GM12878 (cell line): Measurements from ENCODE around the gene AGBL2. TPM values are rescaled to one million over a fixed set of nuclear protein-coding genes. Genes with fewer than 3 reads are reported as not detected.

ENCODE experiments used
- ATAC-seq: fragments of 200-7000 bp; cut with Tn5 transposase; 3 replicates; pipeline ENCODE4 v1.9.1; 2020; ENCODE audit warnings: mild to moderate bottlenecking, moderate library complexity
- BruUV-seq: library from RNA; stranded (reverse); fragments of 400-500 nt; replicated peaks from 2 replicates; lab custom pipeline; 2021; lab: Mats Ljungman, UMichigan
- CTCF ChIA-PET: fragments of 300-600 bp; sonication (Branson Sonifier 250); formaldehyde crosslinking; extraction: SDS; loops from one replicate; lab custom pipeline; 2021; ENCODE audit warnings: inconsistent platforms; lab: Yijun Ruan, JAX
- POLR2A ChIA-PET: fragments of 350-600 bp; formaldehyde crosslinking; extraction: SDS; loops from one replicate; lab custom pipeline; 2021; ENCODE audit warnings: inconsistent platforms; lab: Charles Lee
- RAD21 ChIA-PET: fragments of 300-600 bp; sonication (Branson Sonifier 250); formaldehyde crosslinking; loops from one replicate; lab custom pipeline; 2023; ENCODE audit warnings: antibody characterized with exemption; ENCODE audit not compliant: unreplicated experiment; lab: Charles Lee
- SMC1A ChIA-PET: fragments of 300-600 bp; sonication (Branson Sonifier 250); formaldehyde crosslinking; loops from one replicate; lab custom pipeline; 2023; ENCODE audit not compliant: unreplicated experiment, uncharacterized antibody; lab: Charles Lee
- DNase-seq: peaks from one replicate; pipeline ENCODE4 v3.0.0-alpha.2; 2011; ENCODE audit warnings: low read depth, low spot score
- FAIRE-seq: peaks from 3 replicates; lab custom pipeline; 2011; peaks lifted over from hg19 to GRCh38; lab: Jason Lieb, UNC
- H2AFZ ChIP-seq: 2 replicates; pipeline ENCODE4 v1.6.0; 2011; ENCODE audit warnings: low read depth, low read length, control low read depth; ENCODE audit not compliant: control insufficient read depth
- H3K27ac ChIP-seq: 2 replicates; pipeline ENCODE4 v1.5.1; 2011; ENCODE audit warnings: control low read depth; ENCODE audit not compliant: control insufficient read depth, insufficient read depth
- H3K27me3 ChIP-seq, 2 experiments: replicated peaks in 1 of 2; 2 replicates each; pipeline versions ENCODE4 v1.6.0 to v1.6.1; 2011; ENCODE audit warnings: low read length in 1 of 2; ENCODE audit not compliant: control insufficient read depth in 2 of 2, insufficient read depth in 2 of 2
- H3K36me3 ChIP-seq, 2 experiments: 2 replicates each; pipeline ENCODE4 v1.5.1; 2011; ENCODE audit warnings: low read length in 1 of 2; ENCODE audit not compliant: control insufficient read depth in 2 of 2, insufficient read depth in 2 of 2
- H3K4me1 ChIP-seq: 2 replicates; pipeline ENCODE4 v1.6.1; 2011; ENCODE audit warnings: mild to moderate bottlenecking, low read length, moderate library complexity, mixed read lengths; ENCODE audit not compliant: control insufficient read depth, insufficient read depth
- H3K4me2 ChIP-seq: 2 replicates; pipeline ENCODE4 v1.6.0; 2011; ENCODE audit warnings: control low read depth; ENCODE audit not compliant: control insufficient read depth, insufficient read depth
- H3K4me3 ChIP-seq: fragments of 200-600 bp; sonication (generic); 2 replicates; pipeline ENCODE4 v1.5.1; 2016
- H3K79me2 ChIP-seq: 2 replicates; pipeline ENCODE4 v1.6.0; 2011; ENCODE audit warnings: low read length; ENCODE audit not compliant: control insufficient read depth, insufficient read depth
- H3K9ac ChIP-seq: 2 replicates; pipeline ENCODE4 v1.8.0; 2011; ENCODE audit warnings: low read length, control low read depth, mixed read lengths; ENCODE audit not compliant: control insufficient read depth, insufficient read depth
- H3K9me3 ChIP-seq: replicated peaks from 3 replicates; pipeline ENCODE4 v1.5.1; 2011; ENCODE audit warnings: mild to moderate bottlenecking, low read length; ENCODE audit not compliant: control insufficient read depth, insufficient read depth
- H4K20me1 ChIP-seq: 2 replicates; pipeline ENCODE4 v1.6.0; 2011; ENCODE audit not compliant: control insufficient read depth, insufficient read depth
- HDGF ChIP-seq: fragments of 450-650 bp; IDR thresholded peaks from 2 replicates; pipeline ENCODE4 v1.6.1; 2016; ENCODE audit warnings: antibody characterized with exemption
- JUND ChIP-seq: IDR thresholded peaks from 2 replicates; pipeline ENCODE4 v1.6.1; 2012; ENCODE audit warnings: low read depth, mild to moderate bottlenecking, low read length, improper control_type of control experiment, moderate library complexity
- KAT2A ChIP-seq: conservative IDR thresholded peaks from 2 replicates; pipeline ENCODE4 v1.6.1; 2011; ENCODE audit warnings: low read depth, low read length; ENCODE audit not compliant: control insufficient read depth
- POLR2A ChIP-seq: IDR thresholded peaks from 2 replicates; pipeline ENCODE4 v1.6.1; 2011; ENCODE audit warnings: low read depth, mild to moderate bottlenecking, low read length
- RCOR1 ChIP-seq: conservative IDR thresholded peaks from 2 replicates; pipeline ENCODE4 v1.6.1; 2012; ENCODE audit warnings: low read depth, low read length, improper control_type of control experiment
- SIX5 ChIP-seq: IDR thresholded peaks from 2 replicates; pipeline ENCODE4 v1.6.1; 2011; ENCODE audit warnings: mild to moderate bottlenecking, low read depth, low read length, moderate library complexity; ENCODE audit not compliant: severe bottlenecking
- SP1 ChIP-seq: IDR thresholded peaks from one replicate; pipeline ENCODE4 v1.6.1; 2011; ENCODE audit warnings: low read depth, low read length
- SRF ChIP-seq, 2 experiments: IDR thresholded peaks; 2 replicates each; pipeline ENCODE4 v1.6.1; 2011; ENCODE audit warnings: low read depth in 2 of 2, low read length in 2 of 2, mild to moderate bottlenecking in 1 of 2, moderate library complexity in 1 of 2
- STAT3 ChIP-seq: IDR thresholded peaks from 2 replicates; pipeline ENCODE4 v1.6.1; 2011; ENCODE audit warnings: low read depth, low read length, improper control_type of control experiment
- ZBED1 ChIP-seq: IDR thresholded peaks from 2 replicates; pipeline ENCODE4 v1.6.1; 2016; ENCODE audit warnings: borderline replicate concordance
- ZNF622 ChIP-seq: fragments of 450-650 bp; IDR thresholded peaks from 2 replicates; pipeline ENCODE4 v1.6.1; 2017; ENCODE audit warnings: mild to moderate bottlenecking, inconsistent platforms
- WGBS: methylation state at CpG from one replicate; pipeline ENCODE4 v1.1.6; 2016; ENCODE audit warnings: low lambda C conversion rate; ENCODE audit not compliant: insufficient replicate concordance, insufficient coverage; ENCODE audit errors: missing lambda C conversion rate; 5-methylcytosine and 5-hydroxymethylcytosine counted together
- in situ Hi-C: fragments of 300-500 bp; cut with MboI; formaldehyde crosslinking; loops from 9 replicates; pipeline ENCODE4 v1.14.3; 2018; ENCODE audit warnings: mixed read lengths
- intact Hi-C: fragments of 100-400 bp; cut with micrococcal nuclease; formaldehyde crosslinking; loops from one replicate; pipeline ENCODE4 v1.14.2; 2022; ENCODE audit not compliant: unreplicated experiment
- polyA plus RNA-seq, 11 experiments: library from polyadenylated mRNA; depleted of rRNA in 4 of 11; unstranded in 6 of 11; stranded (reverse) in 5 of 11; fragments of >200 nt; fragmentation: Nextera tagmentation in 4 of 11; fragmentation: Illumina TruSeq in 1 of 11; extraction: Ambion mirVana in 4 of 11; extraction: Trizol in 1 of 11; gene quantifications; 1 replicate in 1 of 11; 2 replicates in 10 of 11; pipeline versions ENCODE4 v1.2.1 to v1.2.3, GENCODE V29; 2011 to 2016; ENCODE audit warnings: inconsistent platforms in 2 of 11, missing spikeins in 2 of 11, low read depth in 1 of 11
- total RNA-seq, 4 experiments: library from RNA; depleted of rRNA in 3 of 4; stranded (reverse); fragments of >200 nt in 3 of 4; fragmentation: Illumina TruSeq in 1 of 4; extraction: Trizol in 1 of 4; gene quantifications; 2 replicates each; pipeline versions ENCODE4 v1.2.1 to v1.2.3, GENCODE V29; 2013 to 2021
- TF ChIP-seq, protein P1 (sequence below), 3 experiments: IDR thresholded peaks in 2 of 3; conservative IDR thresholded peaks in 1 of 3; 2 replicates each; pipeline ENCODE4 v1.5.1; 2011; ENCODE audit warnings: low read depth in 3 of 3, low read length in 3 of 3, mild to moderate bottlenecking in 3 of 3, control low read depth in 2 of 3, moderate library complexity in 2 of 3, inconsistent platforms in 1 of 3, mixed read lengths in 1 of 3; ENCODE audit not compliant: control insufficient read depth in 2 of 3, insufficient read depth in 1 of 3; ENCODE audit errors: extremely low read depth in 1 of 3
- TF ChIP-seq, protein P2 (sequence below): fragments of 150-350 bp; IDR thresholded peaks from 2 replicates; pipeline ENCODE4 v1.6.1; 2014; ENCODE audit warnings: mild to moderate bottlenecking, low read depth, low read length
- TF ChIP-seq, protein P3 (sequence below): fragments of 450-650 bp; formaldehyde crosslinking; IDR thresholded peaks from 2 replicates; pipeline ENCODE4 v1.4.0; 2020; ENCODE audit warnings: mild to moderate bottlenecking, moderate library complexity

AGBL2 gene
- total and polyA plus RNA-seq, 10 of the 15 experiments (the other 5 are each of a cell fraction or from before 2014, with no cell fraction given), result 0.93 to 12.2 (median 2.9) TPM

DNA sequence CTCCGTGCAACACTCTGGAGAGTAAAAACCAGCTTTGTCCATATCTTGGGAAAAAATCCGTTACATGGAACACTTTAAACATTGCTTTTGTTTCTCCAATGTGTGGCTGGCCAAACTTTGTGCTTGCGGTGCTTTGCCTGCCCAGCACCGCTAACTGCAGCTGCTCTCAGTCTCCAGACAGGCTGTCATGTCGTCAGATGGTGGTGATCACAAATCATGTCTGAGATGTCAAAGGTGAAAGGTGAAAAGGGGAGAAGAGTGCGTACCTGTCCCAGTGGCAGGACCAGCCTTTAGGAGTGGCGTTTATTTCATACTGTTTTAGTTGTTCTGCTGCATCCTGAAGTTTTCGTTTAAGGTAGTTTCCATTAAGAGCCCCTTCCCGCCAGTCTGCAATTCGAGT, 17.1 kb upstream of the AGBL2 start (continued):
- TF ChIP-seq, protein P1, sequence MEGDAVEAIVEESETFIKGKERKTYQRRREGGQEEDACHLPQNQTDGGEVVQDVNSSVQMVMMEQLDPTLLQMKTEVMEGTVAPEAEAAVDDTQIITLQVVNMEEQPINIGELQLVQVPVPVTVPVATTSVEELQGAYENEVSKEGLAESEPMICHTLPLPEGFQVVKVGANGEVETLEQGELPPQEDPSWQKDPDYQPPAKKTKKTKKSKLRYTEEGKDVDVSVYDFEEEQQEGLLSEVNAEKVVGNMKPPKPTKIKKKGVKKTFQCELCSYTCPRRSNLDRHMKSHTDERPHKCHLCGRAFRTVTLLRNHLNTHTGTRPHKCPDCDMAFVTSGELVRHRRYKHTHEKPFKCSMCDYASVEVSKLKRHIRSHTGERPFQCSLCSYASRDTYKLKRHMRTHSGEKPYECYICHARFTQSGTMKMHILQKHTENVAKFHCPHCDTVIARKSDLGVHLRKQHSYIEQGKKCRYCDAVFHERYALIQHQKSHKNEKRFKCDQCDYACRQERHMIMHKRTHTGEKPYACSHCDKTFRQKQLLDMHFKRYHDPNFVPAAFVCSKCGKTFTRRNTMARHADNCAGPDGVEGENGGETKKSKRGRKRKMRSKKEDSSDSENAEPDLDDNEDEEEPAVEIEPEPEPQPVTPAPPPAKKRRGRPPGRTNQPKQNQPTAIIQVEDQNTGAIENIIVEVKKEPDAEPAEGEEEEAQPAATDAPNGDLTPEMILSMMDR (IDR thresholded peaks at IDR 0.05 in 2 of 3, conservative IDR thresholded peaks at IDR 0.05 in 1 of 3; ENCODE audit: control insufficient read depth in 2 of 3, extremely low read depth in 1 of 3, insufficient read depth in 1 of 3, low read depth in 3 of 3, low read length in 3 of 3), result no peak
- TF ChIP-seq, protein P2, sequence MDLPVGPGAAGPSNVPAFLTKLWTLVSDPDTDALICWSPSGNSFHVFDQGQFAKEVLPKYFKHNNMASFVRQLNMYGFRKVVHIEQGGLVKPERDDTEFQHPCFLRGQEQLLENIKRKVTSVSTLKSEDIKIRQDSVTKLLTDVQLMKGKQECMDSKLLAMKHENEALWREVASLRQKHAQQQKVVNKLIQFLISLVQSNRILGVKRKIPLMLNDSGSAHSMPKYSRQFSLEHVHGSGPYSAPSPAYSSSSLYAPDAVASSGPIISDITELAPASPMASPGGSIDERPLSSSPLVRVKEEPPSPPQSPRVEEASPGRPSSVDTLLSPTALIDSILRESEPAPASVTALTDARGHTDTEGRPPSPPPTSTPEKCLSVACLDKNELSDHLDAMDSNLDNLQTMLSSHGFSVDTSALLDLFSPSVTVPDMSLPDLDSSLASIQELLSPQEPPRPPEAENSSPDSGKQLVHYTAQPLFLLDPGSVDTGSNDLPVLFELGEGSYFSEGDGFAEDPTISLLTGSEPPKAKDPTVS, result no peak
- no peak for TF ChIP-seq SP1

DNA sequence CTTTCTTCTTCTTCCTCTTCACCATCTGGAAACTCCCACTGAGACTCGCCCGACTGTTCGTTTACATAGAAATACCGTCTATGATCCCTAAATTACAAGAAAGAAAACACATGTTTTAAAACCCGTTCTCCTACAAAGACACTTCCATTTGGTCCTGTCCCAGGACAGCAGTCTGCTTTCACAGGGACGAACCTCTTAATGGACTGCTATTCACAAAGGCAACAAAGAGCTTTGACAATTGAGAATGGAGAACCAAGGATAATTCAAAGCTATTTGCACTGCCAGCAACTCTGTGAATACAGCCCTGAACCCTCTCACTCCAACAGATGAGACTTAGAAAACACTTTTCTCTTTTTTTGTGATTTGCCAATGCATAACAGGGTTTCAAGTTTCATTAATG, 16.3 kb upstream of the AGBL2 start:
- ChIA-PET POLR2A (interaction anchor here (0.6 kb wide), 1 partner anchor 10 kb away, joined by 3 read pairs; no protein-coding TSS in a partner anchor), CTCF (interaction anchor here (0.7 to 1.0 kb wide), 2 partner anchors 12 to 27 kb away, joined by 3 read pairs; no protein-coding TSS in a partner anchor), RAD21 (interaction anchor here (1.0 kb wide), 1 partner anchor 9 kb away, joined by 3 read pairs; no protein-coding TSS in a partner anchor), SMC1A (interaction anchor here (0.6 kb wide), 1 partner anchor 60 kb away, joined by 4 read pairs; no protein-coding TSS in a partner anchor)
- H3K9me3 ChIP-seq, result no peaks in the 10 kb centered on the region
- ATAC-seq (no peak), FAIRE-seq (no peak), DNase-seq (no peak)
- no peaks in the 10 kb centered on the region for H3K79me2 ChIP-seq
- H3K27ac ChIP-seq, result no peak overlapping the region
- no peak overlapping the region for H3K4me2 ChIP-seq
- H3K9ac ChIP-seq, result no peak overlapping the region
- H4K20me1 ChIP-seq, result no peaks in the 10 kb centered on the region
- WGBS, result over 99% methylated on average over 6 of the region's 6 CpGs
- H2AFZ ChIP-seq, result no peak overlapping the region
- in situ Hi-C loops, result loop anchor here (25.0 kb wide), 1 partner anchor 944 kb away; no protein-coding TSS in a partner anchor
- no peaks in the 10 kb centered on the region for H3K27me3 ChIP-seq
- intact Hi-C loops, result no loop called here
- no TSS peak for BruUV-seq
- H3K4me1 ChIP-seq, result no peaks in the 10 kb centered on the region
- peaks cover 12 to 63% of the 10 kb centered on the region in 2 experiments for H3K36me3 ChIP-seq
- TF ChIP-seq ZNF622, result no peak
- no peak for TF ChIP-seq ZBED1
- no peak for TF ChIP-seq POLR2A
- no peak for TF ChIP-seq RCOR1
- TF ChIP-seq, protein P3, sequence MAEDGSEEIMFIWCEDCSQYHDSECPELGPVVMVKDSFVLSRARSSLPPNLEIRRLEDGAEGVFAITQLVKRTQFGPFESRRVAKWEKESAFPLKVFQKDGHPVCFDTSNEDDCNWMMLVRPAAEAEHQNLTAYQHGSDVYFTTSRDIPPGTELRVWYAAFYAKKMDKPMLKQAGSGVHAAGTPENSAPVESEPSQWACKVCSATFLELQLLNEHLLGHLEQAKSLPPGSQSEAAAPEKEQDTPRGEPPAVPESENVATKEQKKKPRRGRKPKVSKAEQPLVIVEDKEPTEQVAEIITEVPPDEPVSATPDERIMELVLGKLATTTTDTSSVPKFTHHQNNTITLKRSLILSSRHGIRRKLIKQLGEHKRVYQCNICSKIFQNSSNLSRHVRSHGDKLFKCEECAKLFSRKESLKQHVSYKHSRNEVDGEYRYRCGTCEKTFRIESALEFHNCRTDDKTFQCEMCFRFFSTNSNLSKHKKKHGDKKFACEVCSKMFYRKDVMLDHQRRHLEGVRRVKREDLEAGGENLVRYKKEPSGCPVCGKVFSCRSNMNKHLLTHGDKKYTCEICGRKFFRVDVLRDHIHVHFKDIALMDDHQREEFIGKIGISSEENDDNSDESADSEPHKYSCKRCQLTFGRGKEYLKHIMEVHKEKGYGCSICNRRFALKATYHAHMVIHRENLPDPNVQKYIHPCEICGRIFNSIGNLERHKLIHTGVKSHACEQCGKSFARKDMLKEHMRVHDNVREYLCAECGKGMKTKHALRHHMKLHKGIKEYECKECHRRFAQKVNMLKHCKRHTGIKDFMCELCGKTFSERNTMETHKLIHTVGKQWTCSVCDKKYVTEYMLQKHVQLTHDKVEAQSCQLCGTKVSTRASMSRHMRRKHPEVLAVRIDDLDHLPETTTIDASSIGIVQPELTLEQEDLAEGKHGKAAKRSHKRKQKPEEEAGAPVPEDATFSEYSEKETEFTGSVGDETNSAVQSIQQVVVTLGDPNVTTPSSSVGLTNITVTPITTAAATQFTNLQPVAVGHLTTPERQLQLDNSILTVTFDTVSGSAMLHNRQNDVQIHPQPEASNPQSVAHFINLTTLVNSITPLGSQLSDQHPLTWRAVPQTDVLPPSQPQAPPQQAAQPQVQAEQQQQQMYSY (CRISPR knock-in tag), result no peak
- no peak for TF ChIP-seq KAT2A
- TF ChIP-seq SIX5, result no peak
- no peak for TF ChIP-seq SRF (IDR thresholded peaks at IDR 0.05; ENCODE audit: low read depth in 2 of 2, low read length in 2 of 2)
- TF ChIP-seq HDGF, result no peak
- no peak for TF ChIP-seq STAT3
- TF ChIP-seq JUND, result no peak
- TF ChIP-seq, all 136 proteins: peak for 0
- no peak overlapping the region for H3K4me3 ChIP-seq
